Thymus (tissue), 11 donors: ENCODE data around the gene CD109. TPM values are rescaled to one million over a fixed set of nuclear protein-coding genes. Genes with fewer than 3 reads are reported as not detected.
A peak's percentile ranks its signal among the peaks of the same experiment; 100 is the strongest.

Experiments
- DNase-seq, 9 donors: peaks; one replicate each; pipeline ENCODE4 v3.0.0-alpha.2; 2013; ENCODE audit warnings: low spot score in 9 of 9, low read depth in 6 of 9, missing footprints in 1 of 9
- H3K27ac ChIP-seq, 2 donors: one replicate each; pipeline ENCODE4 v1.5.1; 2013; ENCODE audit warnings: control low read depth in 1 of 2, low read depth in 1 of 2, low read length in 1 of 2, mild to moderate bottlenecking in 1 of 2, moderate library complexity in 1 of 2
- H3K27me3 ChIP-seq, 2 donors: one replicate each; pipeline ENCODE4 v1.5.1; 2013; ENCODE audit warnings: low read length in 1 of 2; ENCODE audit not compliant: control insufficient read depth in 2 of 2, insufficient read depth in 1 of 2
- H3K36me3 ChIP-seq, 2 donors: one replicate each; pipeline ENCODE4 v1.5.1; 2013; ENCODE audit warnings: low read length in 1 of 2, mild to moderate bottlenecking in 1 of 2, moderate library complexity in 1 of 2; ENCODE audit not compliant: control insufficient read depth in 2 of 2, insufficient read depth in 2 of 2
- H3K4me1 ChIP-seq, 2 donors: one replicate each; pipeline ENCODE4 v1.5.1; 2013; ENCODE audit warnings: low read length in 2 of 2; ENCODE audit not compliant: control insufficient read depth in 2 of 2, insufficient read depth in 2 of 2
- H3K4me3 ChIP-seq, 2 donors: one replicate each; pipeline ENCODE4 v1.5.1; 2013; ENCODE audit warnings: low read length in 2 of 2, control low read depth in 1 of 2, mild to moderate bottlenecking in 1 of 2
- H3K9me3 ChIP-seq, 2 donors: one replicate each; pipeline ENCODE4 v1.5.1; 2013; ENCODE audit warnings: low read length in 1 of 2, mild to moderate bottlenecking in 1 of 2; ENCODE audit not compliant: control insufficient read depth in 2 of 2, insufficient read depth in 1 of 2
- WGBS: extraction: QIAGEN DNeasy Blood & Tissue Kit; methylation state at CpG from one replicate; pipeline ENCODE4 v1.1.7; 2013; 5-methylcytosine and 5-hydroxymethylcytosine counted together
- polyA plus RNA-seq: library from polyadenylated mRNA; stranded (reverse); fragments of 200-250 nt; gene quantifications from one replicate; pipeline ENCODE4 v1.2.3, GENCODE V29; 2013
- total RNA-seq: library from RNA; stranded (reverse); fragments of 120-200 nt; gene quantifications from one replicate; pipeline ENCODE4 v1.2.4, GENCODE V29; 2013
- donor health status: healthy.

Gene CD109
- total and polyA plus RNA-seq, 2 donors: 1.5 to 5.0 TPM

DNA sequence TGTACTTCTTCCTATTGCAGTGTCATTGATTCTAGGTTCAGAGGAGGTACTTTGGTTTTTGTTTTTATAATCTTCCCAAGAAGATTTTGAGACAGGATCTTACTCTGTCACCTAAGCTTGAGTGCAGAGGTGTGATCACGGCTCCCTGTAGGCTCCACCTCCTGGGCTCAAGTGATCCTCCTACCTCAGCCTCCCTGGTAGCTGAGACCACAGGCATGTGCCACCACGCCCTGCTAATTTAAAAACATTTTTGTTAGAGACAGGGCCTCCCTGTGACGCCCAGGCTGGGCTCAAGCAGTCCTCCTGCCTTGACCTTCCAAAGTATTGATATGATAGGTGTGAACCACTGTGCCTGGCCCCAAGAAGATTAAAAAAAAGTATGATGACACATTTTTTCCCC is 38.8 kb upstream of the CD109 start:
- DNase-seq: no peak
- 94% methylated on average over 3 of the region's 3 CpGs for WGBS
- Histone ChIP-seq H3K9me3 (no peaks in the 10 kb centered on the region), H3K36me3 (no peaks in the 10 kb centered on the region), H3K27me3 (no peaks in the 10 kb centered on the region), H3K4me1 (peaks cover 4 to 8% of the 10 kb centered on the region in 2 donors), H3K4me3 (no peak overlapping the region), H3K27ac (no peak overlapping the region)

DNA sequence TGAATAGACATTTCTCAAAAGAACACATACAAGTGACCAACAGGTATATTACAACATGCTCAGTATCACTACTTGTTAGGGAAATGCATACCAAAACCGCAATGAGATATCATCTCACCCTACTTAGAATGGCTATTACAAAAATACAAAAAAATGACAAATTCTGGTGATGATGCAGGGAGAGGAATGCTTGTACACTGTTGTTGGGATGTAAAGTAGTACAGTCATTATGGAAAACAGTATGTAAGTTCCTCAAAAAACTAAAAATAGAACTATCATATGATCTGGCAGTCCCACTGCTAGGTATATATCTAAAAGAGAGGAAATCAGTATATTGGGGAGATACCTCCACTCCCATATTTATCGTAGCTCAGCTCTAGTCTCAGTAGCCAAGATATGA is 31.3 kb upstream of the CD109 start:
- no peaks in the 10 kb centered on the region for H3K4me1 ChIP-seq
- H3K36me3 ChIP-seq: no peaks in the 10 kb centered on the region
- H3K27ac ChIP-seq: no peak overlapping the region
- no peaks in the 10 kb centered on the region for H3K9me3 ChIP-seq
- no peak for DNase-seq
- H3K4me3 ChIP-seq: no peak overlapping the region
- no peaks in the 10 kb centered on the region for H3K27me3 ChIP-seq
- 94% methylated on average over 2 of the region's 2 CpGs for WGBS

DNA sequence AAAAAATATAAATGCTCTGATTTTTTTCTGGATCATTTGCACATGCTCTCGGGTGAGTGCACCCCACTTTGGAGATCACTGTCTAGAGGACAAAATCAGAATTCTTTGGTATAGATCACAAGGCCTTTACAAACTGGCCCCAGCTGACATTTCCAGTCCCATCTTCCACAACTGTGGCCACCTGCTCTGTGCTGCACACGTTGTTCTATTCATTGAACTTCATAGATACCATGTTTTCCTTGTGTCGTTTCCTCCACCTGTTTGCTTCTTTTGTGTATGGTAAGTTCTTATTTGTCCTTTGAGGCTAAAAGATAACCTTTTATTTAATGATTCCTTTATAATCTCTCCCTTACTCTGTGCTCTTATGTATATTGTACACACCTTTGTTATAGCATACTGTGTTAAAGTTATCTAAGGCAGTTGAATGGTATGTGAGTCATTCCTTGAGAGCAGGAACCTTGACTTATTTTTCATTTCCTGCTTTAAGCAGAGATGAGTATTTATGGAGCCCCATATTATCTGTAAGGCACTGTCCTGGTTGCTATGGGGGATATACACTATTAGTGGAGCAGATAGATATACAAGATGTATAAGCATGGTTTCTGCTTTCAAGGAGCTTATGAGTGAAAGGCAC is 30.2 kb upstream of the CD109 start:
- H3K4me3 ChIP-seq: no peak overlapping the region
- DNase-seq: no peak
- no peaks in the 10 kb centered on the region for H3K27me3 ChIP-seq
- H3K36me3 ChIP-seq: no peaks in the 10 kb centered on the region
- H3K4me1 ChIP-seq: no peaks in the 10 kb centered on the region
- WGBS: 78% methylated on average over 3 of the region's 3 CpGs
- no peak overlapping the region for H3K27ac ChIP-seq
- no peaks in the 10 kb centered on the region for H3K9me3 ChIP-seq

DNA sequence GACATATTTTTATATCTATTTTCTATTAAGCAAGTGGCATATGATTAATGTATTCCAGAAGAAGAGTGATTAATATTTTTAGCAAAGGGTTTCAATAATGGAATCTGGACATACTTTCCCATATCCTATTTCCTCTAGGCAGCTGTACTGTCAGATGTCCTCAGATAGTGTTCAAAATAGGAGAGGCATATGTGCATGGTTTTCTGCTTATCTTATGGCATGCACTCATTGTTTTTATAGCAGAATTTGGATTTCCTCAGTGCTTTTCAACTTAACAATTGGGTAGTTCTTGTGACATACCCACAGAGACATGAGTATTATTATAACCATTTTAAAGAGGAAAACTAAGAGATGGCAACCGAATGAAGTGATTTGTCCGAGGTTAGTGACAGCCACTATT is 29.6 kb upstream of the CD109 start:
- 97% methylated on average over 2 of the region's 2 CpGs for WGBS
- no peaks in the 10 kb centered on the region for H3K27me3 ChIP-seq
- DNase-seq: no peak
- no peaks in the 10 kb centered on the region for H3K9me3 ChIP-seq
- no peak overlapping the region for H3K4me3 ChIP-seq
- no peaks in the 10 kb centered on the region for H3K4me1 ChIP-seq
- no peaks in the 10 kb centered on the region for H3K36me3 ChIP-seq
- H3K27ac ChIP-seq: no peak overlapping the region

DNA sequence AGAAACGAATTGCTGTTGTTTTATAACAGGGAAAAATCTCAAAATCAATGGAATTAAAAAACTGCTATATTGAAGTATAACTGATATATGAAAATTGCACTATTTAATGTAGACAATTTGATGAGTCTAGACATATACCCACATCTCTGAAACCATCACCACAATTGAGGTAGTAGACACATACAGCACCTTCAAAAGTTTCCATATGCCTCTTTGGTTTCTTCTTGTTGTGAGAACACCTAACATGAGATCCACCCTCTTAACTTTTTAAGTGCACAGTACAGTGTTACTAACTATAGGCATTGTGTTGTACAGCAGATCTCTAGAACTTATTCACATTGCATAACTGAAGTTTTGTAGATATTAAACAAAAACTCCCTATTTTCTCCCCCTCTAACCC is 28.2 kb upstream of the CD109 start:
- Histone ChIP-seq H3K27ac (no peak overlapping the region), H3K9me3 (no peaks in the 10 kb centered on the region), H3K27me3 (no peaks in the 10 kb centered on the region), H3K4me3 (no peak overlapping the region), H3K4me1 (no peaks in the 10 kb centered on the region), H3K36me3 (no peaks in the 10 kb centered on the region)
- 83% methylated on average over 1 of the region's 1 CpG for WGBS
- no peak for DNase-seq

DNA sequence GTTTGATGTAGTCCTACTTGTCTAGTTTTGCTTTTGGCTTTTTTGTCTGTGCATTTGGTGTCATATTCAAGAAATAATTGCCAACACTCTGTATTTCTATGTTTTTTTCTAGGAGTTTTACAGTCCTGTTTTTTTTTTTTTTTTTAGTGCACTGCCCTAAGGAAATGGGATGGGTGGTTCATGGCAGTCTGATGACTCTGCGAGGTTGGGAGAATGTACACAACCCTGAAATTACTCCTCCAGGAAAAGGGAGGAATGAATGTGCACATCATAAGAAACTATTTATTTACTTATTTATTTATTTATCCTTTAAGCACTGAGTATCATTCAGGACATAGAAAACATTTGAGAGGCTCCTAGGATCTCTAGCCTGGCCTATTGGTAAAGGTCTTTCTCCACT is 27.0 kb upstream of the CD109 start:
- H3K4me1 ChIP-seq: no peaks in the 10 kb centered on the region
- no peaks in the 10 kb centered on the region for H3K27me3 ChIP-seq
- DNase-seq: no peak
- 100% methylated on average over 1 of the region's 1 CpG for WGBS
- no peaks in the 10 kb centered on the region for H3K9me3 ChIP-seq
- H3K36me3 ChIP-seq: no peaks in the 10 kb centered on the region
- H3K27ac ChIP-seq: no peak overlapping the region
- H3K4me3 ChIP-seq: no peak overlapping the region

DNA sequence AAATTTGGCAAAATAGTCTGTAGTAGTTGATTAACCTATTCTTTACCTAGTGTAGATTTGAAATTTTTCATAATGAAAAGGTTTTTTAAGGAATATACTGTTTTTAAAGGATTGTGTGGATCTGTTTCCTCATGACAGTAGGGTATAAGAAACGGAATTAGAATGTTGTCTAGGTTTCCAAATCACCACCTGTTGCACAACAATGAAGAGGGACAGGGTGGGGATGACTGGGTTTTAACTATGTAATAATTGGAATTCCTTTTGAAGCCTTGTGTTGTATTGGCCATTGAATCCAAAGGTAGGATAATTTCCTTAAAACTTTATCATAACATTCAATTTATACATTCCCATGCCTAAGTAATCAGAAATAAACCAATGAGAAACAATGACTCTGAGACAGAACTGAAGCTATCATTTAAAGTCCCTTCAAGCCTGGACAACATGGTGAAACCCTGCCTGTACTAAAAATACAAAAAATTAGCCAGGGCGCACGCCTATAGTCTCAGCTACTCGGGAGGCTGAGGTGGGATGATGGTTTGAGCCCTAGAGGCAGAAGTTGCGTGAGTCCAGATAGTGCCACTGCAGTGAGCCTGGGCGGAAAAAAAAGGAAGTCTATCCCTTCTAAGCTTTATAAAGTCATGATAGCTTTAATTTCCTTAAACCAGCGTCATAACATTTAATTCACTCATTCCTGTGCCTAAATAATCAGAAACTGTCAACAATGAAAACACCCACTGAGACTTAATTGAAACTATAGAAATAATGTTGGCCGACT is 23.9 kb upstream of the CD109 start:
- WGBS: 86% methylated on average over 8 of the region's 8 CpGs
- Histone ChIP-seq H3K36me3 (no peaks in the 10 kb centered on the region), H3K27ac (no peak overlapping the region), H3K27me3 (no peaks in the 10 kb centered on the region), H3K4me3 (no peak overlapping the region), H3K4me1 (no peaks in the 10 kb centered on the region), H3K9me3 (no peaks in the 10 kb centered on the region)
- no peak for DNase-seq

DNA sequence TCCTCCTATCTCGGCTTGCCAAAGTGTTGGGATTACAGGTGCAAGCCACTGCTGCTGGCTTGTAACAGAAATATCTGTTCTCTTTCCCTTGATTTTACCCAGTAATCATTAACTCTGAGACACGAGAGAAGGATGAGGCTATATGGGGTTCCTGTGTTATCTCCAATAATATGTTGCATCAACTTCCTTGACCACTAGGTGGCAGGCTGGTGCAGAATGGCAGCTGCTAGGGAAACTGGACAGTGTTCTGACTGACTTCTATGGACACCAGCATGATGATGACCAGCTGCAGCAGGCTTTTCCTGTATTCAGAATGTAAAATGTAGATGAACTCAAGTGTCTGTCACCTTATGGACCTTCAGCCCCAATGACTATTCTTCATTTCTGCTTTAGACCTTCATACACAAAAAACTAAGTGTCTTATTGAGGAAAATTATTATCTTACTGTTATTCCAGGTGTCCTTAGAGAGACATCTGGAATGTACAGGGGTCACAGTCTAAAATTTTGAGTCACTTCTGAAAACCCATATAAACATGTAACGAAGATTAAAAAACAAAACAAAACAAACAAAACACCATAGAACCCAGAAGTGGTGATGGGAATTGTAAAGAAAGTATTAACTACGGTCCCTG is 20.4 kb upstream of the CD109 start:
- Histone ChIP-seq H3K27me3 (no peaks in the 10 kb centered on the region), H3K4me1 (no peaks in the 10 kb centered on the region), H3K9me3 (no peaks in the 10 kb centered on the region), H3K4me3 (no peak overlapping the region), H3K36me3 (no peaks in the 10 kb centered on the region), H3K27ac (no peak overlapping the region)
- 76% methylated on average over 4 of the region's 4 CpGs for whole genome bisulfite sequencing
- DNase-seq: peak in 7 of 9 donors; percentile 36 to 75 (median 68)

DNA sequence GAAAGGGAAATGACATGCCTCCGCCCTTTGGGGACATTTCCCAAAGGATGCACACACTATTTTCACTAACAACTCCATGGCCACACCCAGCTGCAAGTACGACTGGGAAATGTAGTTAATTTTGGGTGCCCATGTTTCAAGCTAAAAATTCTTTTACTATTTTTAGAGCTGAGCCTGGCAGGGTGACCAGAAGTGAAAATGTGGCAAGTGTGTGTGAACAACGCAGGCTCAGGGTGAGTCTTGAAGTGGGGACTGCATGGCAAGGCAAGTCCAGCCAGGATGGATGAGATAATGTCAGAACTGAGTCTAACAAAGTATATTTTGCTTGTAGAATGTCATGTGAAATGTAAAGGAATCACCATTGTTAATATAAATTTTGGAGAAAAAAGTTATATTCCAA is 17.0 kb upstream of the CD109 start:
- no peak for DNase-seq
- no peaks in the 10 kb centered on the region for H3K36me3 ChIP-seq
- 87% methylated on average over 3 of the region's 3 CpGs for WGBS
- peaks cover 0 to 4% of the 10 kb centered on the region in 2 donors for H3K9me3 ChIP-seq
- no peaks in the 10 kb centered on the region for H3K27me3 ChIP-seq
- no peaks in the 10 kb centered on the region for H3K4me1 ChIP-seq
- no peak overlapping the region for H3K4me3 ChIP-seq
- H3K27ac ChIP-seq: no peak overlapping the region
